Measurements from ENCODE around the gene EED.
"Not testable (repeated sequence)": the region's sequence is repeated elsewhere in the genome, so short reads cannot be mapped to it uniquely, and the experiment has no call there.

EED gene

DNA sequence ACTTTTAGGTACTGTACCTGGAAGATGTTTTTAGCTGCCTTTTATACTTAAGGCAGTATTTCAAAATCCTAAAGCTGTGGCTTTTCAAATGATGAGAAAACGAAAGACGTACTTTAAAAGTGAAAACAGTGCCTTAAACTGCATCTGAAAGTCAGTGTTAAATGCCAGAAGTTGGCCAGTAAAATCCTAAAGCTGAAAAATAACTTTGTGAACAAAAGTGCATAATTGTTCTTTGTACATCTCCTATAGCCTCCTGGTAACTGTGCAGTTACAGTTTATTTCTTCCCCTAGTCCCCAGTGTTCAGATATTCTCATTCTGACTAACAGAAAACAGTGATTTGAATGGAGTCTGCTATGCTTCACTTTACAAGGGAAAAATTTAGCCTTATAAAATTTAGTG, 6.8 kb downstream of the EED start:
- DNase-seq: no peak

DNA sequence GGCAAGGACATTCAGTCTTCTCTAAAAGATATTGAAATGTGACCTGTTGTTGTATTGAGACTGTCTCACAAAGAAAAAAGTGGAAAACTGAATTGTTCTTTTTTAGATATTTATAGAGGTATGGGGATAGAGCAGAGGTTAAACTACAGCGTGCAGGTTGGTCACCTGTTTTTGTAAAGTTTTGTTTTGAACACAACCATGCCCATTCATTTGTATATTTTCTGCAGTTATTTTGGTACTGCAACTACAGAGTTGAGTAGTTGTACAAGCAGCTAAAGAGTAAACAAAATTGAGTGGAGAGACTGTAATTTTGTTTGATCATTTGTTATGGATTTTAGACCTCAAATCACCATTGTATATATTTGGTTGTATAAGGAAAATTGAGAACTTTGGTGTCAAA, 11.3 kb downstream of the EED start:
- no peak for DNase-seq

DNA sequence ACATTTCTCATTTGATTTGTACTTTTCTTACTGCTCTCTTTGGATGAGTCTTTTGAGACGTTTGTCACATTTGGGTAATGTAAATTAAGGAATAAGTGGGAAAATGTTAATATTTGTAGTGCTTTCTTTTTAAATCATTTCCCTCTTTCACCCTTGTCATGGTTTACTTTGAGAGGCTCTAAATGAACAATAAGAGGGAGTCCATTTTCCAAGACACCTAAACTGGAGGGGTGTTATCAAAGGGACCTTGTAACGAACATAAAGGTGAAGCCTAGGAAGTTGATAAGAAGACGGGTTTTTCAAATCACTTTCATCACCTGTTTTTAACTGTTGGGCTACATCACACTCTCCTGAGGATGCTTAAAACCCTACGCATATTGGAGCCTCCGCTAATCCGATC, 12.1 kb downstream of the EED start:
- no peak for DNase-seq

DNA sequence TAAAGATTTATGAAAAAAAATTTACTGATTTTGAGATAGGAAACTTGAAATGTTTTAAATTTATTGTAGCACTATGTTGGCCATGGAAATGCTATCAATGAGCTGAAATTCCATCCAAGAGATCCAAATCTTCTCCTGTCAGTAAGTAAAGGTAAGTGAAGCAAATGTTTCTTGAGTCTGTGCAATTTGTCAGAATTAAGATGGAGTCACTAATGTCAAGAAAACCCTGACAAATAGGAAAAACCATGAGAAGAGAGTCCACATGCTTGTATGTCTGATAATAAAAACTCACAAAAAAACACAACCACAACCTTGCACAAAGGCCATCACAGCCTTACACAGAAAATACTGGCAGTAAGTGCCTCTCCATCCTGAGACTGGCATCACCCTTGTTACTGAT, 12.9 kb downstream of the EED start:
- no peak for DNase-seq

DNA sequence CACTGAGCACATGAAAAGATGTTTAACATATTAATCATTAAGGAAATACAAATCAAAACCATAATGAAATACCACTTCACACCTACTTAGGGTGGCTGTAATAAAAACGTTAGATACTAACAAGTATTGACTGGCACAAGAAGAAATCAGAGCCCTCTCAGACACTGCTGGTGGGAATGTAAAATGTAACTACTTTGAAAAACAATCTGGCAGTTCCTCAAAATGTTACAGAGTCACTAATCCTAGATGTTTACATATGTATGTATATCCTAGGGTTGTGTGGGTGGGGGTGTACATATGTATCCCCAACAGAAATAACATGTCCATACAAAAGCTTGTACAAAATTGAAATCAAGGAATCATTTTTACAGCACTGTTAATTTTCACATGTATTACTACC, 15.2 kb downstream of the EED start:
- DNase-seq: no peak

DNA sequence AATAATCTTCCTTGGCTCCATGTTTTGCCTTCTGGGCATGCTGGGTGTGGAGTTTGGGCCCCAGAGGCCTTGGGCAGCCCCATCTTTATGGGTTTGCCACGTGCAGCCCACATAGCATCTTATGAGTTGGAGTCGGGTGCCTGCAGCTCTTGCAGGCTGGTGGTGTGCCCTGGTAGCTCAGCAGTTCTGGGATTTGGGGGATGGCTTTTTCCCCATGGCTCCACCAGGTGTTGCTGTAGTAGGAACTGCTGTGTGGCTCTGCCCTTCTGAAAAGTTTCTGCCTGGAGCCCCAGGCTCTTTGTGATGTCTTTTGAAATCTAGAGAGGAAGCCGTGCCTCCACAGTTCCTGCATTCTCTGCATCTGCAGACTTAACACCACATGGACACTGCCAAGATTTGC, 16.8 kb downstream of the EED start:
- no peak for DNase-seq

DNA sequence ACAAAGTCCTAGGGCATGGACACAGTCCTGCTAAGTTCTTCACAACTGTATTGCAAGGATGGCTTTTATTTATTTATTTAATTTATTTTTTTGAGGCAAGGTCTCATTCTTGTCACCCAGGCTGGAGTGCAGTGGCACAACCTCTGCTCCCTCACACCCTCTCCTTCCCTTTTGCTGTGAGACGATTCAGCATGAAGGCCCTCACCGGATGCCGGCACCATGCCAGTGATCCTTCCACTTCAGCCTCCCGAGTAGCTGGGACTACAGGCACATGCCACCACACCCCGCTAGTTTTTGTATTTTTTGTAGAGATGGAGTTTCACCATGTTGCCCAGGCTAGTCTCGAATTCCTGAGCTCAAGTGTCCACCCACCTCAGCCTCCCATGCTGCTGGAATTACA, 17.8 kb downstream of the EED start:
- DNase-seq: no peak

DNA sequence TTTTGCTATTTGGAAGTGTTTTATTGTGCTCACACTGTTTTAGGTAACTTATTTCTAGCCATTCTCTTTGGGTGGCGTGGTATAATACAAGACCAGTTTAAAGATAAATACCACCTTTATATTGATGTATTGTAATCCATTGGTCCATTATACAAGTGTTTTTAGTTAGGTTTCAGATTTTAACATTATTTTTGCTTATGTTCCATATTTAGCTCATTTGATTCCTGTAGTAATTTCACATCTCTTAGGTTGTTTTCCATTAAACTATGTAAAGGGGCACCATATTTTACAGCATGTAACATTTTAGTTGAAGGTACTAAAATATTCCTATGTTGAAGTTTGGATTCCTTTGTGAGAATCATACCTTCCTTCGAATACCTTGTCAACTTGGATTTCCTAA, 20.1 kb downstream of the EED start:
- DNase-seq: no peak

DNA sequence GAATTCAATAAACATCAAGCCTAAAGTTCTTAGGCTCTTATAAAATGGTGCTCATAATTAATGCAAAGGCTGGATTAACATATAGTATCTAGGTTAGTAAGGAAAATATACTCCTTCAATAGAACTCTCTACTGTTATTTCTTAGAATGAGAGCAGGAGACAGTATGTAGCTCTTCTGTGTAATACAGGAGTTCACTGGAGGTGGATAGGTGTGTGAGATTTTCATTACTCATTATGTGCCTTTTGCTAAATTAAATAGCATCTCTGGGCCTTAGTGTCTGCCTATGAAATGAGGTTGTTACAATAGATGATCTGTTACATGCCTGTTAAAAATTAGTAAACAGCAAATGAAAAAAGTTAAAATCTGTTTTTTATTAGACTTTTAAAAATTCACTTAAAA, 20.6 kb downstream of the EED start:
- no peak for DNase-seq

DNA sequence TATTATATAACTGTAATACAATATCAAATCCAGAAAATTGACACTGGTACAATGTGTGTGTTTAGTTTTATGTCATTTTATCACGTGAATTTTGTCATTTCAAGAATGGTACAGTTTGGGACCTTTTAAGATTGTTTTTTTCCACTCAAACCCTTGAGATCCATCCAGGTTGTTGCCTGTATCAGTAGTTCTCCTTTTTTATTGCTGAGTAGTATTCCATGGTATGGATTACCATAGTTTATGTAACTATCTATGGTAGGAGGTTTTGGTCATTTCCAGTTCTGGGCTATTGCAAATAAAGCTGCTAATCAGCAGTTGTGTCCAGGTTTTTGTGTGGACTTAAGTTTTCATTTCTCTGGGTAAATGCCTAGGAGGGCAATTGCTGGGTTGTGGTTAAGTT, 25.1 kb downstream of the EED start:
- DNase-seq: no peak

DNA sequence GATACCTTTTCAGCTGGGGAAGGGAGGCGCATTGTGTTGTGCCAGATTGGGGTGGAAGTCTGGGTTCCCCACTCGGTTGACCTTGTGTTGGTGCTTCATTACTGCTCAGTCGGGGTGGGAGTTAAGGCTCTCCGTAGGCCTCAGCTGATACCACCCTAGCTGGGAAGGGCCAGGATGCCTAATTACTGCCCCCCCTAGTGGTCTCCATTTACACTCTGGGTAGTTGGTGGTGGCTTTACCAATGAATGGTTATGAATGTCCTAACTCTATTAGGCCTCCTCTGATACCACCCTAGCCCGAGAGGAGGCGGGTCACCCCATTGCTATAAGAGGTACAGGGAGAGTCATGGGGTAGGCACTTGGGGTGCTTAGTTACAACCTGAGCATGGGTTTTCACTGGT, 29.9 kb downstream of the EED start:
- no peak for DNase-seq

DNA sequence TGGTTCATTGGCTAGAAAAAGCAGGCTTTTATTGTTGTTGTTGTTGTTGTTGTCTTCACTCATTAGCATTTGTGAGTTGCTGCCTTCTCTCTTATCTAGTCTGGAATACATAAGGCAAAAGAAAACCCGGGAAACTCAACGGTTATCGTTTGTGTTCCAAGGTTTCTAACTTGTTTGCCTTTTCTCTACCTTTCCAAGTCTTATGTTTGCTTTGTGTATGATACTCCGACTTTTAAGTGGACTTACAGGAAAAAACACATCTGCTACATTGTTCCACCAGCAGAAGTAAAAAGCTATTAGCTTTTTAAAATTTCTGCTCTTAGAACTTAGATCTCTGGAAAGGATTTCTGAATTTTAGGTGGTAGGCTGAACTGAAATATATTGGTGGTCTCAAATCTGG, 30.4 kb downstream of the EED start:
- no peak for DNase-seq

DNA sequence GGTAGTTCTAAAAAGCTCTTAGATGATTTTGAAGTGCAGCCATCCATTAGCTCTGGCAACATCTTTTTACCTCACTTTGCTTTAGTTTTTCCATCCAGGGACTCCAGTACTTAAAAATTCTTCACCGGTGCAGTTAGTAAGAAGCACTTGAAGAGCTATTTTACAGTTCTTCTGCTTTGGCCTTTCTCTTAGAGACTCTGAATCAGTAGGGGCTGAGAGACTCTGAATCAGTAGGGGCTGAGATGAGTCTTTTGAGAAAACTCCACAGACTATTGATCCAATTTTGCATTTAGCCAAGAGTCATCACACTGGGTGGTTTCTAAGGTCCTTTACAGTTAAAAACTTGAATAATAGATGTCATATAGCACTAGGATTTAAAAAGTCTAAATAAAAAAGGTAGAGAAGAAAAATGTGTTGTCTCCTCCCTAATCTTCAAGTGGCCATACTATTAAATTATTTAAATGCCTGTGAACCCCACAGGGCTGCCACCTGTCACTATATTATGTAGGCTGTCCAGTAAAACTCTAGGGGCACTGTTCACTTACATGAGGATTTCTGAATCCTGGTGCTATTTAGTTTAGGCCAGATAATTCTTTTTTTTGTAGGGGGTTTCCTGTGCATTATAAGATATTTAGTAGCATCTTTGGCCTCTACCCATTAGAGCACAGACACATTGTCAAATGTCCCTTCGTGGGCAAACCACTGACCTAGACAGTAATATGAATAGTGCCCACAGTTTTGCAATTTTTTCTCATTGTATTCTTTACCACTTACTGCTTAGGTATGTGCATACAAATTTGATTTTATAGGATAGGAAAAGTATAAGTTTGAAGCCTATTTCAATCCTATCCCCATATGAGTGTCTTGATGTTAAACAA, 31.2 kb downstream of the EED start:
- DNase-seq: no peak

DNA sequence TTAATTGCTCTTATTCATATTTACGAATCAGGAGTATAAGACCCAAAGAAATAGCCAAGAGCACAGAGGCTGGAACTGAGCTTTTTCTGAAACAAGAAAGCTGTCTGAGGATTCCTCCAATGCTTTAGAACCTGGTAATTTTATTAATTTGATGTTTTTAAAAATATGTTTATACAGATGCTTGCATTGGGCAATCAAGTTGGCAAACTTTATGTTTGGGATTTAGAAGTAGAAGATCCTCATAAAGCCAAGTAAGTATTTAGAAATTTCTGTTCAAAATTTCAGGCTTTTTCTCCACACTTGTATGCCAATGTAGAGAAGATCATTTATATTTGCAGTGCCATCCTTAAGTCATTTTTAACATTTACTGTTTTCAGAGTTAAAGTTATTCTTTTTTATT, 33.2 kb downstream of the EED start:
- no peak for DNase-seq

DNA sequence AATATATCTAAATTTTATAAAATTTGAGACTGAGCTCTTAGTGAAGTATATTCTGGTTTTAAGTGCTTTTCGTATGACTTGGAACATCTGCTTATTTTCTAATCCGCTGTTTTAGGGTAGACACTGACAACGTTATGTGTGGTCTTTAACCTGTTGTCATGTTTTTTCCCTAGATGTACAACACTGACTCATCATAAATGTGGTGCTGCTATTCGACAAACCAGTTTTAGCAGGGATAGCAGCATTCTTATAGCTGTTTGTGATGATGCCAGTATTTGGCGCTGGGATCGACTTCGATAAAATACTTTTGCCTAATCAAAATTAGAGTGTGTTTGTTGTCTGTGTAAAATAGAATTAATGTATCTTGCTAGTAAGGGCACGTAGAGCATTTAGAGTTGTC, 33.7 kb downstream of the EED start:
- DNase-seq: no peak

DNA sequence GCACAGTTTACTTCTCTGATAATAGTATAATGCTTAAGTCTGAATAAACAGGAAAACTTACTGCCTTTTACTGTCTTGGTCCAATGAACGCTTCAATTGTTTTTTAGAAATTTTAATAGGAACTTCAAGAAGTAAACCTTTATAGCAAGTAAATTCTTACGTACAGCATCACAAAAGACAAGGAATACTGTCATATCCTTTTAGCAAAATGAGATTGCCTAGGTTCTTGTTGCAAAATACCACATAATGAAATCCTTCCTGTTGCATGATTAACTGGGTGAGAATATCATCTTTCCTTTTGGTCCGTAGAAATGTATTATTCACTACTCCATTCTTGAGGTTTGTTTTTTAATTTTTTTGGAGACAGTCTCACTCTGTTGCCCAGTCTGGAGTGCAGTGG, 35.2 kb downstream of the EED start:
- DNase-seq: no peak

DNA sequence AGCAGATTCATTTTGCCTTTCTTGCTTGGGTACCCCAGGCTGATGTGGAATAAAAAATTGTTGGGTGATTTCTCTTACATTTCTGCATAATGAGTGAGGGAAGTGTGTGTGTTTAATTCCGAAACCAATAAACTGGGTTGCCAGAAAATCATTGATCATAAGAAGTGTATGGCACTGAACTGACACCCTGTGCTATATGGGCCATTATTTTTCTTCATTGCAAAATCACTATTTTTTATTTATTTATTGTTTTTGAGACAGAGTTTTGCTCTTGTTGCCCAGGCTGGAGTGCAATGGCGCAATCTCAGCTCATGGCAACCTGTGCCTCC, 42.9 kb downstream of the EED start:
- DNase-seq: no peak

DNA sequence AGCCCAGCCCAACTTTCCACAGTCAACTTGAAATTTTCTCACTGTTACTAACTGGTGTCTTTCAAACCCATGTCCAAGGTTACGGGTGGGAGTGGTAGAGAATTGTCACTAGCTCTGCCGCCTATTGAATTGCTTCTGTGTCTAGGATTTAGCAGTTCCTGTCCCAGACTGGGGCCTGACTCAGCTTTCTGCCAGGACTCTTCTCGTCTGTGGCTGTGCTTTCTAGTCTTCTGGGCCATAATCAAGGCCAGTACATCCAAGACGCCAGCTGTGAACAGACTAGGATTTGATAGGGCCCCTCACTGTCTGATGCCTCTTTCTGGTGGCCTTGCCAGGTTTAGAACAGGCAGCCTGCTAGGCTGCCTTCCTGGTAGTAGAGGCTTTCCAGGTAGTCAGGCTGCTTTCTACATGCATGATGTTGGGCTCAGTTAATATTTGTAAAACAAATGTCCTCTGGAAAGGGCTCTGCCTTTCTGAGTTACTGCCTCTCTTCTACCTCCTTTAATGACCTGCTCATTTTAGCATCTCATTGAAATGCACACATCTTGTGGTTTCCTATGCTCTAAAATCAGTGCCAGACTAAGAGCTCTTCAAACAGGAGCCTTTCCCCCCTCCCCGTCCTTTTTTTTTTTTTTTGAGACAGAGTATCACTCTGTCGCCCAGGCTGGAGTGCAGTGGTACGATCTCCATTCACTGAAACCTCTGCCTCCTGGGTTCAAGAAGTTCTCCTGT, 44.4 kb downstream of the EED start:
- DNase-seq: no peak

DNA sequence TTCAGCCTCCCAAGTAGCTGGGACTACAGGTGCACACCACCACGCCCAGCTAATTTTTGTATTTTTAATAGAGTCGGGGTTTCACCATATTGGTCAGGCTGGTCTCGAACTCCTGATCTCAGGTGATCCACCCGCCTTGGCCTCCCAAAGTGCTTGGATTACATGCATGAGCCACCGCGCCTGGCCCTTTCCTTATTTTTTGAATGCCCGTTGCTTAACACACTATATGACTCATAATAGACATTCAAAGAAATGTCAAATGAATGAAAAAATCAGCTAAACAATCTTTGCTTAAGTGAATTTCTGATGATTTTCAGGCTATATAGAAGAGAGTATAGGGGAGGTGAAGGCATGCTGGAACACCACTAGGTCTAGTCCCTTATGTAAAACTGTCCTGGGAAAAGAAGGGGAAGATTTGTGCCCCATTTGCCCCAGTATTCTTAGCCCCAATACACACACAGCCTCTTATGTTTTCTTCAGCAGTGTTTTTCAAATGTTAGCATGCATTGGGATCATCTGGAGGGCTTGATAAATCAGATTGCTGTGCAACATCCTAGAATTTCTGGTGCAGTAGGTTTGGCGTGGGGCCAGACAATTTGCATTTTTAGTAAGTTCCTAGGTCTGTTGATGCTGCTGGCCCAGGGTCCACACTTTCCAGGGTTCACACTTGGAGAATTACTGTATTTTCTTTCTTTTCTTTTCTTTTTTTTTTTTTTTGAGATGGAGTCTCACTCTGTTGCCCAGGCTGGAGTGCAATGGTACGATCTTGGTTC, 45.1 kb downstream of the EED start:
- DNase-seq: not testable (repeated sequence)

DNA sequence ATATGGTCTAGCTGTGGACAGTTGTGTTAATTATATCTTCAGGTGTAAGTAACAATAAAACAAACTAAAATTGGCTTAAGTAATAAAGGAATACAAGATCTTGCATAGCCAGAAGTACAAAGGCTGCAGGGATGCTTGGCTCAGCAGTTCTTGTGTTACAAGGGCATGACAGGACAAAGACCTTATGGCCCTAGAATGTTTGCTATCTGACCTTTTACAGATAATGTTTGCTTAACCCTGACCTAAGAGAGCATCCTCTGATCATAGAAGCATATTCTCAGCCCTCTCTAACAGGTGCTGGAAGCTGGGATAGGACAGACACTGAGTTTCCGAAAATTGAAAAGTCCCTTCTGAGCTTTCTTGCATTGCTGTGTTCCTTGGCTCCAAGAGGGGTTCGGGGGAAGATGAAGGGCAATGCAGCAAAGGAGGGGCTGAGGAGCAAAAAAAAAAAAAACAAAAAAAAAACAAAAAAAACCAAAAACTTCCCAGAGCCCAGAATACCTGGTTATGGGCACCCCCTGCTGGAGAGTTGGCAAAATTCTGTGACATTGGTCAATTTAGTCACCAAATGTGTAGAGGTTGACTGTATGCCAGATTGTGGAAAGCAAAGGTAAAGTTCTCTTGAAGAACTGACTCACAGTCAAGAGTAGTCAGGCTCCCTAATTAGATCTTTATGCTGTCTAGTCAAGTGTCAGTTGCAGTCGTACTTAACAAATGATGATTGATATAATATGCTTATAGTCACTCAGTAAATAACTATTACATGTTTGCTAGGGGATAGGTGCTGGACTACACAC, 47.1 kb downstream of the EED start:
- no peak for DNase-seq

DNA sequence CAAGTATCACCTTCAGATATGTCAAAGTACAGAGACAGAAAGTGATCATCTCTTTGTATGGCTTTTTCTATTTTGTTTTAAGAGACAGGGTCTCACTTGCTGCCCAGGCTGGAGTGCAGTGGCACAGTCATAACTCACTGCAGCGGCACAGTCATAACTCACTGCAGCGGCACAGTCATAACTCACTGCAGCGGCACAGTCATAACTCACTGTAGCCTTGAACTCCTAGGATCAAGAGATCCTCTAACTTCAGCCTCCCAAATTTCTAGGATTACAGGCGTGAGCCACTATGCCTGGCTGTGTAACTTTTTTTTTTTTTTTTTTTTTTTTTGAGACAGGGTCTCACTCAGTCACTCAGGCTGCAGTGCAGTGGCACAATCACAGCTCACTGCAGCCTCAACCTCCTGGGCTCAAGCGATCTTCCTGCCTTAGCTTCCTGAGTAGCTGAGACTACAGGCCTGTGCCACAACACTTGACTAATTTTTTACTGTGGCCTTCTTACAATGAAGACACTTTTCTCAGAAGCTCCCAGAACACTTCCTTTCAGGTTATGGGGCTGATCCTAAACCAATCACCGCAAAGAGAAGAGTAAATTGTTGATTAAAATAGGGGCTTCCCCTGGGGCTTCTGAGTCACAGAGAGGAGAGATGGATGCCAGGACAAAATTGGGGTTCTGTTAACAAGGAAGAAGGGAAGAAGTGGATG, 48.5 kb downstream of the EED start:
- DNase-seq: no peak

DNA sequence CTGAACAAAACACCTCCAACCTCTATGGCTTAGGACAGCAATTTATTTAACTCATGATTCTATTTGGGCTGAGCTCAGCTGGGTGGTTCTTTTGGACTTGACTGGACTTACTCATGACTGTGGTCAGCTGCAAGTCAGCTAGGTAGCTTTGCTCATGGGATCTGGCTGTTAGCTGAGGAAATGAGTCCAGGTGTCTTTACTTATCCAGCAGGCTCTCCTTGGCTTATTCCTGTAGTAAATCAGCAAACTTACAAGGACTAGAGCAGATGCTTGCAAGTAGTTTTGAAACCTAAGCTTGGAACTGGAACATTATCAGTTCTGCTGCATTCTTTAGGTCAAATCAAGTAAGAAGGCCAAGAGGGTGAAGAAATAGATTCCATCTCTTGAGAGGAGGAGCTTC, 49.5 kb downstream of the EED start:
- no peak for DNase-seq

DNA sequence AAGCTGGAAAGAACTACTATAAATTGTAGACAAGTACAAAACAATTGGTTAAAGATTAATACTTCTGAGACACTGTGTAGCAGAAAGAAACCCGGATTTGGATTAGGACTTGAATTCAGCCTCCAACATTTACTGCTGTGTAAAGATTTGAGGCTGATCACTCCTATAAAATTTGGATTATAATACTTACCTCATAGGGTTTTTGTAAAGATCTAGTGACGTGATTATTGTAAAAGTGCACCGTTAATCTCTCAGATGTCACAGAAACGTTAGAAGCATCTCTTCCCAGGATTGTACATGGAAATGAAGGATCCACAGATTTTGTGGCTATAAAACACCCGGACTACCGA, 57.2 kb downstream of the EED start:
- DNase-seq: no peak

All from kidney glomerular epithelial cell (primary cell).